Stimulated activated CD4-positive, alpha-beta T cell treated with anti-CD3 and anti-CD28 coated beads, Interleukin-12 subunit alpha, Interleukin-12 subunit beta, amount 100 ng/mL, for 24 hours (primary cell): ENCODE results near the gene PLEKHA6.
"Not testable (repeated sequence)": the region's sequence is repeated elsewhere in the genome, so short reads cannot be mapped to it uniquely, and the experiment has no call there.

Source experiments
- DNase-seq, 2 experiments: peaks; one replicate each; pipeline ENCODE4 v3.0.0-alpha.2; 2020; ENCODE audit warnings: low read depth in 2 of 2

PLEKHA6 gene

GRCh38 chr1:204313675-204314074, 46.1 kb downstream of the PLEKHA6 start:
- no peak for DNase-seq

DNA sequence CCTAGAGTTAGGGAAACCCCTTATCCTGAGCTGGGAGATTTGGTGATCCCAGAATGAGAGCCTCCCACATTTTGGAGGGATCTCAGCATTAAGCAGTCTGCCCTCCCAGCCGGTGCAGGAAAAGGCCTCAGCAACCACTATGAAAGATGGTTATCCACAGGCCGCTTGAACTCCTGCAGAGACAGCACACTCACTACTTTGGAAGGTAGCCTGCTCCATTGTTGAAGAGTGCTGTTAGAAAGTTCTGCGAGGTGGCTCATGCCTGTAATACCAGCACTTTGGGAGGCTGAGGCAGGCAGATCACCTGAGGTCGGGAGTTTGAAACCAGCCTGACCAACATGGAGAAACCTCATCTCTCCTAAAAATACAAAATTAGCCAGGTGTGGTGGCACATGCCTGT, 48.8 kb downstream of the PLEKHA6 start:
- not testable (repeated sequence) for DNase-seq

DNA sequence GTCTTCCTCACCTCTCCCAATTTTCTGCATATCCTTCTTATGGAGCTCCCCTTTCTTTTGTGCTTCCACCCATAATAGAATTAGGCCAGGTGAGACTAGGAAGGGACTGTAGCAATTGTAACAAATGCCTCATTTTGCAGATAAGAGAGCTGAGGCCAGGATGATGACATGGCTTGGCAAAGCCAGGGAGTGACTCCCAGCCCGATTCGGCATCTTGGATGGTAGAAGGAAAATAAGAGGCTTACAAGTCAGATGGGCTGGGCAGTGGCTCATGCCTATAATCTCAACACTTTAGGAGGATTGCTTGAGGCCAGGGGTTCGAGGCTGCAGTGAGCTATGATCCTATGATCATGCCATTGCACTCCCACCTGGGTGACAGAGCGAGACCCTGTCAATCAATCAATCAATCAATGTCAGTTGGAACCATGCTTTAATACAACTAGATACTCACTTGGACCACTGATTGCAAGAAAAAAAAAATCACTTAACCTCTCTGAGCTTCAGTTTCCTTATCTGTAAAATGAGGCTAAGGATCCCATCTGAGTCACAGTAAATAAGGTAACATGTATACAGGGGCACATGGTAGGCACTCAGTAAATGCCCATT, 51.6 kb downstream of the PLEKHA6 start:
- no peak for DNase-seq

DNA sequence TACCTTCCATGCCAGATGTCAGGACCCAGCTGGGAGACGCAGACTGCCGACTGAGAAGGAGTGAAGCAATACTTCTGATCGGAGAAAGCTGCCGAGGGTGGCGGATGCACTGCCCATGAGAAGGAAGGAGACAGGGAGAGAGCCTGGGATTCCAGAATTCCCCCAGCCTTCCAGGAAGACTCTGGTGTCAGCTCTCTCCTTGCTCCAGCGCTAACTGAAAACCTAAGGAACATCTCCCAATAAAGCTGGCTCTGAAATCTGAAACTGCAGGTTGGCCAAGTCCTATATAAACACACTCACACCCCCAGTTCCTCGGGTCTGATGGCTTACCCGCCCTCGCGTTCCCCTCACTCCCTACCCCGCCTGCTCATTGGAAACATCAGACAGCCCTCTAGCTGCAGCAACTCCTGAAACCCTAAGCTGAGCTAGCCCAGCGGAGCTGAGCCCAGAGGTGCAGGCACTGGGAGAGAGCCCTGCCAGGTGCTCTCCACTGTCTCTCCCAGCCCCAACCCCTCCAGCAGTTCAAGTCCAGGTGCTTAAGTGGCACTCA, 52.3 kb downstream of the PLEKHA6 start:
- DNase-seq: no peak

DNA sequence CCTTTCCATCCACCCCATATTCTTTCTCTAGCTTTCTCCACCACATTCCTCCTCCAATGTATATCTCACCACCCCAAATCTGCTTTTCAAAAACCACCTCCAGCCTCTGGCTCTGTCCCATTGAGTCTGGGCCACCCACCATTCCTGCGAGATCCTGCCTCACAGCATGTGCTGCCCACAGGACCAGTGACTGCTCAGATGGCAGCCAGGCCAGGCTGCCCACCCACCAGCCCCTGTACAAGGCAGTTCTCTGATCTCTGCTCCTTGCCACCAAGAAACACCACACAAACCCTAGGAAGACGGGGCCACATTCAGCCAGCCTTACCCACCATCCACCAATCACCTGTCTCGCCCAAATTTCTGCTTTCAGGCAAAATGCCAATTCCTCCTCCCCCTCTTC, 53.7 kb downstream of the PLEKHA6 start:
- no peak for DNase-seq

DNA sequence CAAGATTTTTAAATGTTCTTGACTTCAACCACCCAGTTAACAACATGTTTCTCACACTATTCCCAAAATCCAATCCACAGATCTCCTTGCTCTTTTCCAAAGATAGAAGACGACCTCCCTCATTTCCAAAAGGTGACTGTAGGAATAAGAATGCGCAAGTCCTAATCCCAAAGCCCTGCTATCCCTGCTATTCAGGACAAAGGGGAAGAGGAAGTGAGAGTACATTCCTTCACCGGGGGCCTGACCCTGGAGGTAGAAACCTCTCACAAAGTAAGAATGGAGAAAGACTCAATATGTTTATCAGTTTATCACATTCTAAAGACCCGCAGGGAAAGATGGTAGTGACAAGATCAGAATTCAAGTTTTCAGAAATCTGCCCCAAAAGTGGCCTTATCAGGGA, 55.7 kb downstream of the PLEKHA6 start:
- DNase-seq: no peak

DNA sequence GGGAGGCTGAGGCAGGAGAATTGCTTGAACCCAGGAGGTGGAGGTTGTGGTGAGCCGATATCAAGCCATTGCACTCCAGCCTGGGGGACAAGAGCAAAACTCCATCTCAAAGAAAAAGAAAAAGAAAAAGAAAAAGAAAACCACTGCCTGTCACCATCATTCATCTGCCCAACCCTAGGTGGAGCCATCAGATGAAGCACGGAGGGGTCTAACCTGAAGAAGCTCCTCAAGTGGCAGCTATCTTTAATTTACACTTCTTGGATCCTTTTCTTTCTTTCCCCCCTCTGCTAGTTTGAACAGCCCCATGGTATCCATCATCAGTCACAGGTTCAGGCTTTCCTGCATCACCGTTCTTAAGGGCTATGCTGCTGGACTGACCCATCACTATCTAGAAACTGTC, 57.0 kb downstream of the PLEKHA6 start:
- no peak for DNase-seq

DNA sequence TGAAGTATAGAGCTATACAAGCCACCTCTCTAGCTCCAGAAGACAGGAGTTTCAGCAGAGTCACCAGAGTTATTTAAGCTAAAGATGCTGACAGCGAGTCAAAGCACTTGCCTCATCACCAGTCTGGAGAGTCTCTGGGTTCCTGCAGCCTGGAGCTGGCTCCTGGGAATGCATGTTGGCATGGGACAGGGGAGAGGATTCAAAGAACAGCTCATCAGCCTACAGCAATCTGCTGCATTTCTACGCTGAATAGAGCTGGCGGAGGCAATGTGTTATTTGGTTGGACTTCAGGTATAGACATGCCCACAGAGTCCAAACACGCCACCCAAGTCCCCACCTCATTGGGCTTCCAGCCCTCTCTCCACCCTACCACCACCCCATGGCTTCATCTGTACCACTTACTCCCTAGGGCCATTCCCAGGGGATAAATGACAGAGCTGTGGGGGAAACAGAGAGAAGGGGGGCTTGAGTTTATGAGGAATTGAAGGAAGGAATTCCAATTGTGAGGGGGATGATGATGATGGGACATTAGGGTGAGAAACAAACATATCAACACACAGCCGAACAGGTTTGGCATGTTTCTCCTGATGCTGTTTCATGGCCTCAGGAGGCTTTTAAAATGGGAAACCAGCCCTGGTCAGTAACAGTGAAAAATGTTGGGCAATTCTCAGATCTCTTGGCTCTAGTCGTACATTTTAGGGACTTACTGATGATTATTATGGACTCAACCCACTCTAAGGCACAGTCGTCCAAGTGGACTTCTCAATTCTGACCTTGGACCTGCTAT, 58.4 kb downstream of the PLEKHA6 start:
- no peak for DNase-seq

- DNase-seq: no peak
Observed at GRCh38 chr1:204299814-204300365, 59.8 kb downstream of the PLEKHA6 start.

DNA sequence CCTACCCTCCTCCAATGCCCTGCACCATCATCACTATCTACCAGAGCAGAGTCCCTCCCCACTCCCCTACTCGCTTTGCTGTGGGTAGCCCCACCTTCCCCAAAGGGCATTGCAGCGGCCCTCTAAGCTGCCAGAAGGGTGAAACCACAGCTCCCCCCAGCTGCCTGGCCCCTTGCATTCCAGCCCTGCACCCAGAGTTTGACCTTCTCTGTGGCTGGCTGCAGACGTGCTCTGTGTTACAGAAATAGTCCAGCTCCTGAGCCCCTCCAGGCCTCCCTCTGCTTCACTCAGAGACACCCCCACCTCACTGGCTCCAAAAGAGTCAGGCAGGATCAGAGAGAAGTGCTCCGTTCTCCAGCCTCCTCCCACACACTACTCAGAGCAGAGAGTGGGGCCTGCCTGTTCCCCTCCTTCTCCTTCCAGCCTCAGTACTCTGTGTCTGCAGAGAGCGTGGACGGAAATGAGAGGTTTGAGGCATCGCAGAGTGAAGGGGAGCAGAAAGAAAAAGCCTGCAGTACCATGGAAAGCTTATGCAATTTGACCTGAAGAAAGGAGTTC, 63.2 kb downstream of the PLEKHA6 start:
- DNase-seq: no peak

- DNase-seq: no peak
Observed at GRCh38 chr1:204295671-204296070, 64.1 kb downstream of the PLEKHA6 start.

GRCh38 chr1:204294357-204294756, 65.4 kb downstream of the PLEKHA6 start:
- DNase-seq: no peak

- DNase-seq: no peak
Observed at GRCh38 chr1:204293605-204294337, 66.0 kb downstream of the PLEKHA6 start.

GRCh38 chr1:204292740-204293139, 67.0 kb downstream of the PLEKHA6 start:
- no peak for DNase-seq

- DNase-seq: no peak
Observed at GRCh38 chr1:204289280-204289679, 70.4 kb downstream of the PLEKHA6 start.

DNA sequence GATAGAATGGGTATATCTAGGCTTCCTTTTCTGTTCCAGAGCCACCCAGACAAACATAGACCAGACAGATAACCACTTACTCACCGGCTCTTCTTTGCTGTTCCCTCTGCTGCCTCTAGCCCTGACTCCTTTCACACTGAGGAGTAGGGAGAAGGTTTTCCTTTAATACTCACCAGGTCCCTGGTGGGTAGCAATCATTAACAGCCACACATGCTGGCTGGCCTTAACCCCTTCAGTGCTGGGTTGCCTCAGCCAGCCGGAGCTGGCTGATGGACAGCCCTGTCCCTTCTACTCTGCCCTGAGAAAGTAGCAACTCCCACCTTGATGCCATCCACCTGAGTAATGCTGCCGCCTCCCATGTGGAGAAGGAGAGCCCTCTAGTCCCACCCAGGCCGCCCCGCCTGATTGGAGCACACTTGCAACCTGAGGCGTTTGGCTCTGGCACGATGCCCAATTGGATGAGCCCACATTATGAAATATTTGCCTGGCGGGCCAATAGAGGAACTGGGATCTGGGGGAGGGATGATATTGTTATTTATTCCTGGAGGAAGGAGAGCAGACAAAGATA, 71.6 kb downstream of the PLEKHA6 start:
- DNase-seq: no peak

- no peak for DNase-seq
Observed at GRCh38 chr1:204287466-204287891, 72.2 kb downstream of the PLEKHA6 start.

GRCh38 chr1:204286831-204287421, 72.8 kb downstream of the PLEKHA6 start:
- no peak for DNase-seq

DNA sequence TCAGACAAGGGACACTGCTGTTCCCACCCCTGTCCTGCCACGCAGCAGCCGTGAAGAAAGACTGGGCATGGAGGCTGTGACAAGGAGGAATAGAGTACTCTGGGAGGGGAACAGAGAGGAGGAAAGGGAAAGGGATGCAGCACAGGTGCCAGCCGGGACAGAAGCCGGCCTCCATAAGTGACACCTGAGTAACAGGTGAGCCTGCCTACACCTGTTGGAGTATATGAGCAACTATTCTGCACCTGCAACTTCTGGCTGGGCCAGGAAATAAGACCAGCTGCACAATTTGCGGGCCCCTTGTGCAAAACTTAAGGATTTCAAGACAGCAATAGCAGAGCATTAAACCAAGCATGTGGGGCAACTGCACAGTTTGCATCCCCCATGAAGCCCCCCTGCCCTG, 73.4 kb downstream of the PLEKHA6 start:
- DNase-seq: no peak

DNA sequence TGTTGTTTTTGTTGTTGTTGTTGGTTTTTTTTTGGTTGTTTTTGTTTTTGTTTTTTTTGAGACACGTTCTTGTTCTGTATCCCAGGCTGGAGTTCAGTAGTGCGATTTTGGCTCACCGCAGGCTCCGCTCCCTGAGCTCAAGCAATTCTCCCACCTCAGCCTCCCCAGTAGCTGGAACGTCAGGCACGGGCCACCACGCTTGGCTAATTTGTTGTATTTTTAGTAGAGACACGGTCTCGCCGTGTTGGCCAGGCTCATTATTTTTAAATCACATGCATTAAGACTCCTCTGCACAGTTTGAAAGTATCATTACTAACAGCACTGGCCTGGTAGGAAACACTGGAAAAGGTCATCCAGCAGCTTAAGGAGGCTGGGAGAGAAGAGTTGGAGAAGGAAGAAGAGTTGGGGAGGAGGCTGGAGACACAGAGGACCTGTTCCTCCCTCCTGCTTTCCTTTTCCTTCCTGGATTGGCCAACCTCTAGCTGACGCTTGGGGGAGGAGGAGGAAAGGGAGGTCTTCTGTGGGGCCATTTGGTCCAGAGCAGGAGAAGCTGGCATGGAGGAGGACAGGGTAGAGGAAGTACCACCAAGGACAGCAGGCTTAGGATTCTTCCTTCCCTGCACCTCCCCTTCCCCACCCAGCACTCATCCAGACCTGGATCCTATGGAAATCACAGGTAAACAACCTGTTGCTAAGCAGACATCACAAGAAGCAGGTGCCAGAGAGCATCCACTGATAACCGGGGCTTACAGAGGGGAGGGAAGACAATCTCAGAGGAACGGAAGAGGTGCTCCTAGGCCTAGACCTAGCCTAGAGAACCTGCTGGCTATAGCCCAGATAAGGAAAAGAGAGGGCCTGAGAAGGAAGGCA, 74.1 kb downstream of the PLEKHA6 start:
- no peak for DNase-seq
